Mesothelial cell of epicardium (in vitro differentiated cells): ENCODE results near the gene LIN9. TPM values are rescaled to one million over a fixed set of nuclear protein-coding genes. Genes with fewer than 3 reads are reported as not detected.
A peak's percentile ranks its signal among the peaks of the same experiment; 100 is the strongest.

Experiments used
- DNase-seq, 2 experiments: peaks; one replicate each; pipeline ENCODE4 v3.0.0; 2021; ENCODE audit warnings: low spot score in 2 of 2; ENCODE audit not compliant: unreplicated experiment in 2 of 2
- H3K27ac Mint-ChIP-seq: 2 replicates; pipeline ENCODE4 v1.8.0; 2021; ENCODE audit warnings: mixed read lengths
- H3K27me3 Mint-ChIP-seq: 2 replicates; pipeline ENCODE4 v1.8.0; 2021; ENCODE audit warnings: low read depth, mixed read lengths
- H3K36me3 Mint-ChIP-seq: 2 replicates; pipeline ENCODE4 v1.8.0; 2021; ENCODE audit warnings: mixed read lengths
- H3K4me1 Mint-ChIP-seq: 2 replicates; pipeline ENCODE4 v1.8.0; 2021; ENCODE audit warnings: mixed read lengths
- H3K4me3 Mint-ChIP-seq: 2 replicates; pipeline ENCODE4 v1.8.0; 2021; ENCODE audit warnings: mild to moderate bottlenecking, moderate library complexity, mixed read lengths
- H3K9me3 Mint-ChIP-seq: 2 replicates; pipeline ENCODE4 v1.8.0; 2021; ENCODE audit warnings: mixed read lengths
- total RNA-seq: library from RNA; stranded (reverse); gene quantifications from 3 replicates; pipeline ENCODE4 v1.2.1, GENCODE V29; 2021
- TF ChIP-seq, protein P1 (sequence below): fragments of 200-600 bp; sonication (generic); IDR thresholded peaks from one replicate; pipeline ENCODE4 v1.5.0; 2021; ENCODE audit warnings: antibody characterized with exemption; ENCODE audit not compliant: unreplicated experiment

Gene LIN9
- total RNA-seq, 1 donor from 2014 or later, result 8.9 TPM

DNA sequence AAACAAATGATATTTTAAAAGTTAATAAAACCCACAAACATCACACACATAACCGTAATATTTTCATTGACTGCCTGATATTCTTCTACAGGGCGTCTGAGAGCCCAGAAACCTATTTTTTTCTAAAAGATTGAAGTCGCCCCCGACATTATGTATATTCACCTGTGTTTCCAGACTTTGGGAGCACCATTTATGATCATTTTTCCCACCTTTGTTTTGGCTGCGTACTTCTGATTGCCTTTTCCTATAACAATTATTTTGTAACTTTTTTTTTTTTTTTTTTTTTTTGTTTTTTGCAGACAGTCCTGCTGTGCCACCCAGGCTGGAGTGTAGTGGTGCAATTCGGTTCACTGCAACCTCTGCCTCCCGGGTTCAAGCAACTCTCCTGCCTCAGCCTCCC lies 121.6 kb downstream of the LIN9 start:
- TF ChIP-seq, protein P1, sequence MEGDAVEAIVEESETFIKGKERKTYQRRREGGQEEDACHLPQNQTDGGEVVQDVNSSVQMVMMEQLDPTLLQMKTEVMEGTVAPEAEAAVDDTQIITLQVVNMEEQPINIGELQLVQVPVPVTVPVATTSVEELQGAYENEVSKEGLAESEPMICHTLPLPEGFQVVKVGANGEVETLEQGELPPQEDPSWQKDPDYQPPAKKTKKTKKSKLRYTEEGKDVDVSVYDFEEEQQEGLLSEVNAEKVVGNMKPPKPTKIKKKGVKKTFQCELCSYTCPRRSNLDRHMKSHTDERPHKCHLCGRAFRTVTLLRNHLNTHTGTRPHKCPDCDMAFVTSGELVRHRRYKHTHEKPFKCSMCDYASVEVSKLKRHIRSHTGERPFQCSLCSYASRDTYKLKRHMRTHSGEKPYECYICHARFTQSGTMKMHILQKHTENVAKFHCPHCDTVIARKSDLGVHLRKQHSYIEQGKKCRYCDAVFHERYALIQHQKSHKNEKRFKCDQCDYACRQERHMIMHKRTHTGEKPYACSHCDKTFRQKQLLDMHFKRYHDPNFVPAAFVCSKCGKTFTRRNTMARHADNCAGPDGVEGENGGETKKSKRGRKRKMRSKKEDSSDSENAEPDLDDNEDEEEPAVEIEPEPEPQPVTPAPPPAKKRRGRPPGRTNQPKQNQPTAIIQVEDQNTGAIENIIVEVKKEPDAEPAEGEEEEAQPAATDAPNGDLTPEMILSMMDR, result no peak
- Mint-ChIP-seq H3K4me3 (peak overlapping the region; percentile 83), H3K27ac (peak overlapping the region; percentile 93), H3K27me3 (no peaks in the 10 kb centered on the region), H3K4me1 (peaks cover 27% of the 10 kb centered on the region), H3K36me3 (peaks cover 4% of the 10 kb centered on the region), H3K9me3 (no peaks in the 10 kb centered on the region)
- no peak for DNase-seq

- Mint-ChIP-seq H3K36me3 (peaks cover 4% of the 10 kb centered on the region), H3K4me1 (peaks cover 29% of the 10 kb centered on the region), H3K27ac (peak overlapping the region; percentile 93), H3K4me3 (peak overlapping the region; percentile 83), H3K9me3 (no peaks in the 10 kb centered on the region), H3K27me3 (no peaks in the 10 kb centered on the region)
- TF ChIP-seq, protein P1, result no peak
- DNase-seq, result no peak
Observed at GRCh38 chr1:226187019-226187322, 122.0 kb downstream of the LIN9 start.

DNA sequence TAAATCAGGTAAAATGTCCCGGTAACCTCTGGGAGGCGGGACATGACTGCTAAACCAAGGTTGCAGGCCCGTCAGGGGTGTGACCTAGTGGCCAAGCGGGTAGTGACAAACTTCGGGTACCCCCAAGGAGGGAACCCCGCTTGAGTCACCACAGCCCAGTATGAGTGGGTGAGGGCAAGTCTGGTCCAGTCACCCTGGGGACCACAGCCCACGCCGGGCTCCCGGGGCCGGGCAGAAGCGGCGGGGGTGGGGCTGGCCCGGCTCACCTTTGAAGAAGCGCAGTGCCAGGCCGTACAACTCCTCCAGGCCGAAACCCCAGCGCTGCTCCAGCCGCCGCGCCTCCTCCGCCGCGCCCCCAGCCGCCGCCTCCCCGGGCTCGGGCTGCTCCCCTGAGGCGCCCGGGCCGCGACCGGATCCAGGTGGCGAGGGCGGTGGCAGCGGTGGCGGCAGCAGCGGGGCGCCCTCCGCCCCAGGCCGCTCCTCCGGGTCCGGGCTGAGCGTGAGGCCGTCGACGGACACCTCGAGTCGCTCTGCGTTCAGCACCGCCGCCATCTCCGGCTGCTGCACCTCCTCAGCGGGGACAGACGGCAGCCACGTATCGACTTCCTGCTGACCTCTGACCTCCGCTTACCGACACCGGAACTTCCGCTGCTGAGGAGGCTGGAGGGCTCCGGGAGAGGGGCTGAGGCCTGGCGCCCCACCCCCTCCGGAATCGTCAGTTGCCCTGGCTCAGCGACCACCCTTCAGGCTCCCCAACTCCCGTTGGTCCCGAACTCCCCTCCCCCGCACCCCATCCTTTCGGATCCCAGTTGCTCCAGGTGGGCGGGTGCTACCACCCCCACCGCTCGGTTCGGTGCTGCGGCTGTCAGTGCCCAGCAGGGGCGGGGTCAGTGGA lies 122.6 kb downstream of the LIN9 start, which contains the start of gene ACBD3:
Gene ACBD3, minus strand, starts transcription at position 618 of the 895 bp plus-strand sequence. Its CDS starts 66 bp downstream, at position 552.
- H3K36me3 Mint-ChIP-seq, result peaks cover 5% of the 10 kb centered on the region
- peak; percentile 69 to 79 for DNase-seq
- TF ChIP-seq, protein P1, result no peak
- peak within 1 kb of the TSS; percentile 98 for H3K27ac Mint-ChIP-seq
- peak within 1 kb of the TSS; percentile 92 for H3K4me3 Mint-ChIP-seq
- no peaks in the 10 kb centered on the region for H3K27me3 Mint-ChIP-seq
- no peaks in the 10 kb centered on the region for H3K9me3 Mint-ChIP-seq
- peaks cover 35% of the 10 kb centered on the region for H3K4me1 Mint-ChIP-seq

DNA sequence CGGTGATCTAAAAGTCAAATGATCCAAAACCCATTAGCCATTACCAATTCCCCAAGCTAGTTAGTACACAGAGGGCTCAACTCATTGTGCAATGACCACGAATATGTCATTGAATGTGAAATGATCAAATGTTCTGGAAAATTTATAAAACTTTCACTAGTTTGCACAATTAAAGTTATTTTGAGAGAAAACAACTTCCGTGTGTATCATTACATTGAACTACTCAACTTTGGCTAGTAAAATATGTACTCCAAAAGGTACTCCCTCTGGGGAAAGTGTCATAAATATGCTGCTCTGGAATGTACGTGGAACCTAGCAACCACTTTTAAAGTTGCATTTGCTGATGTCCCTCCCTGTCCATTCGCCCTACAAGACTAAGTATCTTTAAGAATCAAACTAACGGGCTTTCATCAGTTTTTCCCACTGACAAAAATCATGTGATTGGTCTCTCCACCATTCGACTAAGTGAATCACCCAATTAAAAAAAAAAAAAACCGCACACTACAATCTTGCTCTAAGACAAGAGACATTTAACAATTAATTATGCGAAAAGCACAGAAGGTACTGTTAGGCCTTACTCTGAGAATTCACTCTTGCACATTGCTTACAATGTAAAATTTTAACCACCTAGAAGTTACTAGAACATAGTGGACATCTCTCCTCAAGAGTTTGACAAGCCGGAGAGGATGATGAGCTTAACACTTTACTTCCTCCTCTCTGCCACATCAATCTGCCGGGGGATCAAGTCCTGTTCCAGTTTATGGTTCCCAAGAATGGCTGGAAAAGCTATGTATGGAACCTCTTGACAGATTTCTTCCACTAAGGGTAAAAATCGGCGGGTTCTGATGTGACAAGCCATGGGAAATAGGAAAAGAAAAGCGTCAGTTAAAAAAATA lies 123.6 kb downstream of the LIN9 start:
- TF ChIP-seq, protein P1, result no peak
- Mint-ChIP-seq H3K9me3 (no peaks in the 10 kb centered on the region), H3K27ac (peak overlapping the region; percentile 98), H3K4me1 (peaks cover 38% of the 10 kb centered on the region), H3K27me3 (no peaks in the 10 kb centered on the region), H3K36me3 (peaks cover 6% of the 10 kb centered on the region), H3K4me3 (peak overlapping the region; percentile 92)
- no peak for DNase-seq

GRCh38 chr1:226181996-226182714 lies 126.8 kb downstream of the LIN9 start:
- no peak for DNase-seq

More at GRCh38 chr1:226181996-226182714, 126.8 kb downstream of the LIN9 start:
- Mint-ChIP-seq H3K27me3 (no peaks in the 10 kb centered on the region), H3K4me1 (peaks cover 42% of the 10 kb centered on the region), H3K36me3 (peaks cover 17% of the 10 kb centered on the region), H3K4me3 (no peak overlapping the region), H3K27ac (peak overlapping the region; percentile 78), H3K9me3 (no peaks in the 10 kb centered on the region)
- TF ChIP-seq, protein P1, result no peak
